GM23248 (cell line): ENCODE data around the gene CFAP61.

Source experiments
- EZH2 ChIP-seq: fragments of 200-600 bp; sonication (generic); IDR thresholded peaks from 2 replicates; pipeline ENCODE4 v1.6.1; 2018; ENCODE audit warnings: antibody characterized with exemption, mild to moderate bottlenecking; ENCODE audit not compliant: insufficient read depth, poor library complexity, severe bottlenecking
- EZH2phosphoT487 ChIP-seq: fragments of 200-600 bp; sonication (generic); IDR thresholded peaks from 2 replicates; pipeline ENCODE4 v1.6.1; 2018; ENCODE audit warnings: antibody characterized with exemption, moderate library complexity, mild to moderate bottlenecking, low read depth; ENCODE audit not compliant: insufficient read depth

GRCh38 chr20:20368418-20369249, 316.3 kb downstream of the CFAP61 start:
- TF ChIP-seq EZH2: peak; percentile 62
- TF ChIP-seq EZH2phosphoT487: 0 out of 2 replicates have a peak, but pooled peaks have one; percentile 35
